Hypothalamus (tissue), 51 donors: ENCODE measurements around the gene CPNE8.
"Not testable (repeated sequence)": the region's sequence is repeated elsewhere in the genome, so short reads cannot be mapped to it uniquely, and the experiment has no call there.

ENCODE experiments used
- DNase-seq, 51 donors: peaks; one replicate each; lab custom pipeline; 2025; lab: John Stamatoyannopoulos, UW

CPNE8 gene

DNA sequence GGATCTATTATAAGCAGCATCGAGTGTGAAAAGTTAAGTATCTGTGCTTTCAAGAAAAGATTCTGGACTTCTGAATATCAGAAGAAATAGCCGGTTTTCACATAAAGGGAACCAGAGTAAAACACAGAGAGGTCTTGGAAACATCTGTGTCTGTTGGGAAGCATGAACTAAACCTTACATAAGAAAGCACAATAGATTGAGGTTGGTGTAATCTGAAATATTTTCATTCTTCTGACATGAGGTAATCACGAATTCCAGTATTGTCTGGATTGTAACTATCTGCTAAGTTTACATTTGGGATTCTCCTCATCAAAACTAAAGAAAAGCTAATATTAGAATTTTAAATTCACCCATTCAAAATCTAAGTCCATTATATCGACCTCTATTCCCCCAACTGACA lies 161.3 kb downstream of the CPNE8 start:
- DNase-seq, result no peak

DNA sequence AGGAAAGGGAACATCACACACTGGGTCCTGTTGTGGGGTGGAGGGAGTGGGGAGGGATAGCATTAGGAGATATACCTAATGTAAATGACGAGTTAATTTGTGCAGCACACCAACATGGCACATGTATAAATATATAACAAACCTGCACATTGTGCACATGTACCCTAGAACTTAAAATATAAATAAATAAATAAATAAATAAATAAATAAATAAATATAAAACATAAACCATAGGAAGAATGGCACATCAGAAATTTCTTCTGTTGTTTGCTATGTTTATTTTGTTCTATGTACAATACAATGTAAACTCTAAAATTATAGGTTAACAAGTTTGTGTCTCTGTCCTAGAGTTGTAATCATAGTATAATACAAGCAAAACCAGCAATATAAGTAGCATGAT lies 162.9 kb downstream of the CPNE8 start:
- not testable (repeated sequence) for DNase-seq

DNA sequence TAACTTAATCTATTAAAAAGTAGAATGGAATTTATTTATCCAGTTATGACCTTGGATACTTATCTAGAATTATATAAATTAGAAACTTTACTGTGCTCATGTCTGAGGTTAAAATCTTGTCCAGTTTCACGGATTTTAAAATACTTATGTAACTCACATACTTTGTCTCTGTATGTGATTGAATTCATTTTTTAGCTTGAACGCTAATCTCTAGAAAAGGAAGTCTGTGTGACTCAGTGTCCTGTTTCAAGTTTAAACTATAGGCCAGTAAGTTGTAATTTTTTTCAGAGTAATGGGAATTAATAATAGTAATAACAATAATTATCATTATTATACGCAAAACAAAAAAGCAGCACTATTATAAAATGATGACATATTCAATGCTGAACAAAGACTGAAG lies 168.6 kb downstream of the CPNE8 start:
- no peak for DNase-seq

DNA sequence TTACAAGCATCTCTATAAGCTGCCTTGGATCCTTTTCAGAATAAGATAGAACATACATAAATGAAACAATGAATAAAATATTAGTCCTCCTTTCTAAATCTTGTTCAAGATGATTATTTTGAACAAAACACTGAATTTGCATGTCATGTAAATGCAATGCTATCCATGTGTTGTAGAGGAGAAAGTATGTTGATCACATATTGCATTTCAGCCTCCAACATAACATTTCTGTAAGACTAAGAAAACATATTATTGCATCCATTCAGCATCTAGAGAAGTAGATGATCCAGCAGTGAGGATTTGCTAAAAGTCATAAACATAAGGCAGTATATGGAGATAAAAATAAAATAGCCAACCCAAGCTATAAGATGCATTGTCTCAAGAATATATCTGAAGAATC lies 172.6 kb downstream of the CPNE8 start:
- DNase-seq, result no peak

DNA sequence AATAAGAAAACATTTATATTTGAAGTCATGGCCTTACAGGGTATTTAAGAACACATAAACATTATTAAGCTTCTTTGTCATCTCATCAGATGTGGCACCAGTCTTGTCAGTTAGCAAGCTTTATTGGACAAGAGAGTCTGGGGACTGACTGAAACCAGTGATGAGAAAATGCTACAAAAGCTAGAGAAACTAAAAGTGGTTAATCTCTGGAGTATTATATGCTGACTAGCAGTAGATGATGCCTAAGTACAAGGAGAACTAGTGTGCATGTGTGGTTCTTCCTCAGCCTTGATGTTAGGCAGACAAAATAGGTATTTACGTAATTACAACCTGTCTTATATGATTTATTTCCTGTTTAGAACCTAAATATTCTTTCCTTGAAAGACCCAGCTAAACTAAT lies 176.5 kb downstream of the CPNE8 start:
- no peak for DNase-seq

DNA sequence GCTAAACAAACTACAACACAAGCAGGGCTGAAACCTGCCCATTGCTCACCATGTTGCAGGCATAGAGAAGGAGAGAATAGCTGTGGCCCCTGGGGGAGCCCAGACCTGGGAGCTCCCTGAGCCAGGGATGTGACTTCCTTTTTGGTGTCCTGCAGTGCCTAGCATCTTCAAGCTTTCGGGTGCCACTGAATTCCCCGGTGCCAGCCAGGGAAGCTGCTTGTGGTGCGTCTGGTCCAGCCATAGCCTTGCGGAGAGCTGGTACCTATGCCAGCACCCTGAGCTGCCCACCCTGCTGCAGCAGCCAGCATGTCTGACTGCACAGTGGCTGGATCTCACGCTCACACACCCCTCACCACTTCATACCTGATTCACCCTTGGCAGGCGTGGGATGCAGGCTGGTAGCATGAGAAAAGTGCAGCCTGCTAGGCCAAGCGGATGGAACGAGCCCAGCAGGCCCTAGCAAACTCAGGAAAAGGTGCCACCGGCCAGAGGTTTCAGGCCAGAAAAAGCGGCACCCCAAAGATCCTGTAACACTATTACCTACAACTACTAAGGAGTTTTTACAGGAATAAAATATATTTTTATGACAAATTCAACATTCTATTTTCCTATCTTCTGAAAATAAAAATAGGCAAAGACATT lies 183.7 kb downstream of the CPNE8 start:
- no peak for DNase-seq

DNA sequence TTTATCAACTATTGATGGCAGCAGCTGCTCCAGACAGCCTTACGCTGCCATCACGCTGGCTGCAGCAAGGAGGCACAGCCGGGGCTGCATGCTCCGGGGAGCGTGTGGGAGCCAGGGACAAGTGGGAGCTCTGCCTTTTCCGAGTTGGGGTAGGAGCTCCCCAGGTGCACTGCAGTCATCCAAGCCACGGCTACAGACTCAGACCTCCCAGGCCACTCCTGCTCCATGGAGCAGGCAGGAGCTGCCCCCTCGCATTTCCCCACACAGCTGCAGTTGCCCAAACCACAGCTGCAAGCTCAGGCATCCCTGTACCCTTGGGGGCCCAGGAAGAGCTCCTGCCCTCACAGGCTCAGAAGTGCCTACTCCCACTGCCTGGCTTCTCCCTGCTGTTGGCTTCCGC lies 184.7 kb downstream of the CPNE8 start:
- DNase-seq, result no peak

DNA sequence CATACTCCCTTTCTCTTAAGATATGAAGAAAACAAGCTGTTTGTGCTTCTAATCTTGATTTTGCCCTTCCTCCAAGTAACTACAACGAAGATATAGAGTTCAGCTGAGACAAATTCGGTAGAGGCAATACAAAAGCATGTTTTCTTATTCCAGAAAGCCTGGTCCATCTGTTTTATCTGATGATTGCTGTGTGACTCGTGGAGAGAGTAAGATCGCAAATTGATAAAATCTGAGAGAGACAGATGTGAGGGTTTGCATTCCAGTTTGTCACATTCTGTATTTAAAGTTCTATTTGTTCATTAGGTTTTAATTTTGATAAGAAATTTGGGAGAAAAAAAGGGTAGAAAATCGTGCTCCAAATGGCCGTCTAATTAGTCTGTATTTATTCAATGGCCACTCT lies 192.1 kb downstream of the CPNE8 start:
- DNase-seq, result no peak

DNA sequence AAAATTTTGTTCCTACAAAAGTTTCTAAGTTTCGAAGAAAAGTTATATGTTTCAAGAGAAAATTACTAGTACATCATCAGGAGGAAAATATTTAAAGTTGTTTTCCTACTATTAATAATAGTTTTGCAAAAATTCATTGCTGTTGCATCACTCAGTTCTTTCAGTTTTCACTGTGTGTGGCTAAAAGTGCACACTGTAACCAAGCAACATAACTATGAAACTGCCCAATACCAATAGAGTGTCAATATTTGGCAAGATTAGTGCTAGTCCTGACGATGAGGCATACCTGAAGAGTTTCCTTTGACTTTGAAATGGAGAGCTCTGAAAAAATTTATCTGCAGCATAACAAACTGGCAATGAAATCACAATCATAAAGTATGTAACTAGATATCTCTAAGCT lies 194.3 kb downstream of the CPNE8 start:
- DNase-seq, result no peak

DNA sequence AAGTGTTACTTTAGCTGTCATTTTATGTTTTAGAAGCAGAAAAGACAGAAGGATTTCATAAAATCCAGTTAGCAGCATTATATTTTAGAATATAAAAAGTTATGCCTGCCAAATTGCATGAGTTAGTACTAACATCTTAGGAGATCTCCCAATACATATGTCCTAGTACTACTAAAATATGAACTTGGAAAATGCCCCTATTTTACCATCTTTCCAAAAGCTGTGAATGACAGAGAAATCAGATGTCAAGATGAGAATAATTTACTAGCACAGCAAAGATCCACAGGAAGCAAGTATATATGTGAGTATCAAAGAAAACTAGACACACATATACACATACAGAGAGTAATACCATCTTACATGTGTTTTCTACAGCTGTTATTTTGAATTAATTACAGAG lies 196.9 kb downstream of the CPNE8 start:
- no peak for DNase-seq

DNA sequence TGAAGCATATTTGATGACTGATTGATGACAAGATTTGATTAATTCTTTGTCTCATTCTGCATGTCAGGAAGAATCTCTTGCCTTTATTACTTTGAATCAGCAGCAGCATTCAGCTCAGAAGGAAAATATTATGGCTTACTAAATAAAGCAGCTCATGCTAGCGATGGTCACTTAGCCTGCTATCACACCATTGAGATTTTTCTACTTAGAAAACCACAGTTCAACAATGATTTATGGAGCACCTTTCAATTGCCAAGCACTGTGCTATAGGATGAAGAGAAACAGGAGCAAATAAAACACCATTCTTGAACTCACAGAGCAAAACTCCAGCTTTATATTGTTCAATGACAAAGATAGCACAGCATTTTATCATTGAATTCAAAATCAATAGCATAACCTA lies 197.7 kb downstream of the CPNE8 start:
- DNase-seq, result no peak

DNA sequence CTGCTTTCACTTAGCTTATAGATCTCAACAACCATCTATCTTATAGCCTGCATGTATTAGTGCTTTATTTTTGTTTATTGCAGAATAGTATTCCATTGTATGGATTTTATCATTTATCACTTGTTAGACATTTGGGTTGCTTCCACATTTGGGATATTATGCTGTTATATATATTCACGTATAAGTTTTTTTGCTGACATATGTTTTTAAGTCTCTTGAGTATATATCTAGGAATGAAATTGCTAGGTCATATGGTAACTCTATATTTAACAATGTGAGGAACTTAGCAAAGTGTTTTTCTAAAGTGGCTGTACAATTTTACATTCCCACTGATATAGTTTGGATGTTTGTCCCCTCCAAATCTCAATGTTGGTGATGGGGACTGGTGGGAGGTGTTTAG lies 208.1 kb downstream of the CPNE8 start:
- DNase-seq, result no peak

DNA sequence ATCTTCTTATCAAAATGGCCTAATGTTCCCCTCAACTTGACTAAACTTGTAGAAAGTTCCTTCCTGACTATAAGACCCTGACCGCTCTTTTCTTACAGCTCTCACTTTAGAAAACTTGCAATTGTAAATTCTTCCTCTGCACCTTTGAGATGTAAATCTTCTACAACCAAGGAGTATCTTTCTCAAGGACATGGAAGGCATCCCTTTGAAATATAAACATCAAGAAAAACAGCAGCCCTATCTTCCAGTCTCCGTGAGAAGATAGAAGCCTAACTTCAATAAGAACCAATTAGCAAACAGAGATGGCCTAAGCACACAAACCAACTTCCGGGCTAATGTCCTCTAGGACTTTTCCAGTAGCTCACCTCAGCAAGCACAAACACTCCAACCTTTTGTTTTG lies 210.3 kb downstream of the CPNE8 start:
- no peak for DNase-seq

DNA sequence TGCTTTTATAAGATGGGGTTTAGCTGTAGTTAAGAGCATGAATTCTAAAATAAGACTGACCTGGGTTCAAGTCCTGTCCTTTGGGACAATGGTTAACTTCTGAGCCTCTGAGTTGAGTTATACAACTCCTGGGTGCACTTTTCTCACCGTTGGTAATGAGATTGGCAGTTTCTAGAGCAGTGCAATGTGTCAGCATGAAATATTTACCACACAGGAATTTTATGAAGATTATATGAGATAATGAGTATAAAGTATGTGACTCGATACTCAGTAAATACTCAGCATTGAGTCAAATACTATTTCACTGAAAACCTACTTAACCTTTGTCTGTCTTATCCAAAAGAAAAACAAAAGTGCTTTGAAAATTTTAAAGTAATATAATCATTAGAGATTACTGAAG lies 214.2 kb downstream of the CPNE8 start:
- DNase-seq, result no peak

DNA sequence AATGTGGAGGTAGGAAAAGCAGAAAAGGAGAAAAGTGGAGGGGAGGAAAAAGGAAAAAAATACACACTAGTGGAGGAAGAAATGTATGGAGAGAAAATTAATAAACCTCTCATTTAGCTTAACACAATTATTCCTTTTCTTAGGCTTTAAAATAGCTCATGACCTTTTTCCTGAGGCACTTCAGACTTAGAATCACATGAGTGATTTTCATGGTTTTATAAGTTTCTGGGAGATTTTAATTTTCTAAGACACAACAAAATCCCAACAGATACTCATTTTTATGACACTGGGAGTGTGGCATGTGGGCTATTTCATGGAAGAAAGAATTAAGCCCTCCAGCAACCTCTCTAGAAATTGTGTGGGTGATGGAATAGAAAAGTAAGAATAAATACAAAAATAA lies 214.7 kb downstream of the CPNE8 start:
- DNase-seq, result no peak

DNA sequence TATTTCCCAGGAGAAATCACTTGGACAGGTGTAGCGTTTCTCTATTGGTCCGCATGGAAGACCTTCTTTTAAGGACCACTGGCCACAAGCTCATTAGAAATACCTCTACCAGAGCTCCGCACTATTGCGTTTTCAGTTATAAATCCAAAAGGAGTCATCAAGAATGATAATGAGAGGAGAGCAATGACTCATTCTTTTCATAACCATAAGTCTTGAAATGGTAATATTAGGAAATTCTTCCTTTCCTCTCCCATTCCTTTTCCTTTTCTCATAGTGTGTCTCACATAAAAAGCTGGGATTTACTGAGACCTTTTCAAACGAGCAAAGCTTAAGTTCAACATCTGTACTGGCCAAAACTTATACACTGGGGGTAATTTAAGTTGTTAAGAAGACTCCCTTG lies 215.7 kb downstream of the CPNE8 start:
- DNase-seq, result no peak

DNA sequence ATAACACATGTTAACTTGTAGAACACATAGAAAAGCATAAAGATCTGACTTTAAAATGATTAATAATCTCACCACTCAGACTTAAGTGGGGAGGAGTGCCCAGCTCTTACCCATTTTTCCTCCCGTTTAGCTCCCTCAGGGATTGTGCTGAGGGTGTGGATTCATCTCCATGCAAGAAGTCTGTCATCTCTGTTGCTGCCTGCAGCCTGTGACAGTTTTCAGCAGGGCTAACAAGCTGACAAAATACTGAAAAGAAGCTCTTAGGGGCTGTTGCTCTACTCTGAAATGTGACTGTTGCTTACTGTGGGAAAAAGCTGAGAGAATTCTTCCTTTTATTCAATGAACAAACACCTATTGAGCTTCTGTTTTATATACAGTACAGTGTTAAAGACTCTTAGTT lies 216.2 kb downstream of the CPNE8 start:
- no peak for DNase-seq

DNA sequence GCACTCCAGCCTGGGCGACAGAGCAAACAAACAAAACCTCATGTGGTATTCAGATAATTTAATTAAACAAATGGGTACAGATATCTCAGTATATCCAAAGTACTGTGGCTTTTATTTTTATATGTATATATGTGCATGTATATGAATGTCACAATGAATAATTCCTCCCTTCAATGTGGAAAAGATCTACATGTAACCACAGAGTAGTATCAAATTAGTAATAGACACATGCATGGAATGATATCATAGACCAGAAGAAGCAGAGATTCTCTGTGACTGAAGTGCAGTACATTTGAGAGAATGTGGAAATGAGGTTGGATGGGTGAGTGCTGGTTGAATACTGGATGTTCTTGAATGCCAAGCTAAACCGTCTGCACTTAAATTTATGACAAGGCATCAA lies 222.9 kb downstream of the CPNE8 start:
- DNase-seq, result no peak

DNA sequence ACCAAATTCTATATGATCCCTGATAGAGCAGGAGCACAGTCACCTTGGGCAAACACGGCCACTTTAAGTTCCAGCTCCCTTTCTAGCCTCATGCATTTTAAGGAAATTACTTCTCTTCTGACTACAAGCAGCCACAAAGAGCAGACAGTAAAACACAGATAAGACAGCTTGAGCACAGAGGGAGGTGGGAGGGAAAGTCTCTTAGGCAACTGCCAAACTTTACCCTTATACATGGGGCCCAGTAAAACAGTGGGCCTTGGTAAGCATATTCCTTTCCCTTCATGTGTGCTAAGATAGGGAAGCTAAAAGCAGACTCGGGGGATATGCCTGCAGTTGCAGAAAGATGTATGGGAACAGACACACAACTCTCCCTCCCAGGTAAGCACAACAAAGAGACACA lies 235.9 kb downstream of the CPNE8 start:
- DNase-seq, result peak in 1 of 51 donors; percentile 6

DNA sequence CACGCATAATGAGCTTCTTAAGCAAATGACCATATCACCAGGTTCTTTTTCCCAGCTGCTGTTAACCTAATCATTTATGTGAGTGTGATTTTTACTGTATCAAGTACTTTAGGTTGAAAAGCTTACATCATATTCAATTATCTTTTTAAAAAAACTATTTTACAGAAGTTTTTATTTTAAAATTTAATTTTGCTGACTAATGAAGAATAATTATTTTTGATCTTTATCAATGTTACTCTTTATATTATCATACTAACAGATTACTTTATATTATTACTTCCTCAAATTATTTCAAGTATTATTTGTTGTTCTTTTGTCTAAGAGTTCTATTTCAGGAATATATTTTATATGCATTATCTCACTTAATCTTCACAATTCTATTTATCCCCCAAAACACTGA lies 236.3 kb downstream of the CPNE8 start:
- no peak for DNase-seq

DNA sequence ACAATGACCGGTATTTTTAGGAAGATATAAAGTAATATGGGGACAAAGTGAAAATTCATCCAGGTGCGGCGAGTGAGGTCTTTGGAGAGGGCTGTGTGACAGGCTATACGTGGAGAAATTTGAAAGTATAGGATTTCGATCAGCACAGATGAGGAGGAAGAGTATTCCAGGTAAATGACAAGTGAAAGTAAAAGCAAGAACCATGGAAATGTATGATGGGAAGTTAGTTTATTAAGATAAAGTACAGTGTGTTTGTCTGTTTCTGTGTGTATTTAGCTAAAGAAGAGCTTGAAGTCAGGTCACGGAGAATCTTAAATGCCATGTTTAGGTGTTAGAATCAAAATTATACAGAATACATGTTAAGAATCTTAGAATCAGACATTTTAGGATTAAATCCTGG lies 239.0 kb downstream of the CPNE8 start:
- no peak for DNase-seq

DNA sequence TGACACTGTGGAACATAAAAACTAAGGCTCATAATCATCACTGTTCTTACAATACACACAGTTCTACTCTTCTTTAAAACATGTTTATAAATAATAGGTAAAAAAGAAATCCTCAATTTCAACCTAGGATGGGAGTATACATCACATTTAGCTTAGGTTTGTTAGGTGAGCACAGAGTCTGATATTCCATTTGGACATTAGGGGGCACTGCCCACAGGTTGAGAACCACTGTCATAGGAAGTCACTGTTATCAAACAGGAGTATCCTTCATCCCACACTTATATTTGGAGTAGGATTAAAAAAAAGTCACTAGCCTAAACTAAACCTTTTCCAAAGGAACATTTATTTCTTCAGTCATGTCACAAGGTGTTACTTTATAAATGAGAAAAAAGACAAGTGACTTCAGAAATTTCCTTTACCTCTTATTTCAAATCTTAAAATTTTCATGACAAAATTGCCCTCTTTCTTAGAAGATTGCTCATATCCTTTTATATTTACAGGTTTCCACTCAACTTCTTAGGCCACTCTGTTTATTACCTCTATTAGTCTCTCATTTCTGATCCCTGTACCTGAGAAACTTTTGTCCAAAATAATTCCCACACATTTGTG lies 240.6 kb downstream of the CPNE8 start:
- no peak for DNase-seq

DNA sequence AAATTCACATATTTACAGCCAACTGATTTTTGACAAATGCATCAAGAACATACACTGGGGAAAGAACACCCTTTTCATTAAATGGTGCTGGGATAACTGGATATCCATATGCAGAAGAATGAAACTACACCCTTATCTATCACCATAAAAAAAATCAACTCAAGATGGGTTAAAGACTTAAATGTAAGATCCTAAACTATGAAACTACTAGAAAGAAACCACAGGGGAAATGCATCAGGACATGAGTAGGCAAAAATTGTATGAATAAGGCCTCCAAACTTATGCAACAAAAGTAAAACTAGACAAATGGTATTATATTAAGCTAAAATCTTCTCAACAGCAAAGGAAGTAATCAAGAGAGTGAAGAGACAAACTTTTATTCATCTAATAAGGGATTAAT lies 242.6 kb downstream of the CPNE8 start:
- DNase-seq, result no peak
